HG03108 (cell line): Measurements from ENCODE around the gene BIRC2.
"Not testable (repeated sequence)": the region's sequence is repeated elsewhere in the genome, so short reads cannot be mapped to it uniquely, and the experiment has no call there.

Source experiments
- ATAC-seq: cut with Tn5 transposase; IDR thresholded peaks from one replicate; pipeline ENCODE4 v1.9.1; 2021; ENCODE audit warnings: moderate library complexity; ENCODE audit not compliant: unreplicated experiment

The BIRC2 gene

GRCh38 chr11:102322560-102322959, 24.5 kb upstream of the BIRC2 start:
- no peak for ATAC-seq

- ATAC-seq = no peak
Measured at GRCh38 chr11:102323542-102324251, 23.3 kb upstream of the BIRC2 start.

GRCh38 chr11:102325088-102325487, 21.9 kb upstream of the BIRC2 start:
- no peak for ATAC-seq

GRCh38 chr11:102328748-102329147, 18.3 kb upstream of the BIRC2 start:
- ATAC-seq = no peak

- ATAC-seq = no peak
Measured at GRCh38 chr11:102330231-102330630, 16.8 kb upstream of the BIRC2 start.

GRCh38 chr11:102331341-102331740, 15.7 kb upstream of the BIRC2 start:
- ATAC-seq = no peak

GRCh38 chr11:102332611-102332994, 14.4 kb upstream of the BIRC2 start:
- no peak for ATAC-seq

- no peak for ATAC-seq
Measured at GRCh38 chr11:102338479-102339010, 8.5 kb upstream of the BIRC2 start.

- ATAC-seq = not testable (repeated sequence)
Measured at GRCh38 chr11:102341311-102341710, 5.7 kb upstream of the BIRC2 start.

GRCh38 chr11:102341844-102342318, 5.1 kb upstream of the BIRC2 start:
- peak; percentile 41 for ATAC-seq

GRCh38 chr11:102343809-102344208, 3.2 kb upstream of the BIRC2 start:
- ATAC-seq = no peak

GRCh38 chr11:102345904-102346303, 1.1 kb upstream of the BIRC2 start:
- no peak for ATAC-seq

GRCh38 chr11:102346456-102346747, 612 bp upstream of the BIRC2 start:
- no peak for ATAC-seq

GRCh38 chr11:102347462-102348370, 702 bp downstream of the BIRC2 start:
- ATAC-seq = peak; percentile 2

GRCh38 chr11:102357116-102357515, 10.1 kb downstream of the BIRC2 start:
- ATAC-seq = no peak

GRCh38 chr11:102359372-102359771, 12.4 kb downstream of the BIRC2 start:
- no peak for ATAC-seq

GRCh38 chr11:102360681-102361080, 13.7 kb downstream of the BIRC2 start:
- ATAC-seq = no peak

- peak; percentile 95 for ATAC-seq
Measured at GRCh38 chr11:102361086-102362031, 14.3 kb downstream of the BIRC2 start.

- ATAC-seq = no peak
Measured at GRCh38 chr11:102364991-102365390, 18.0 kb downstream of the BIRC2 start.

GRCh38 chr11:102367364-102367763, 20.4 kb downstream of the BIRC2 start:
- no peak for ATAC-seq

- ATAC-seq = peak; percentile 100
Measured at GRCh38 chr11:102368472-102368871, 21.5 kb downstream of the BIRC2 start.
